Type B pancreatic cell (in vitro differentiated cells): ENCODE data around the gene CAMK1D. TPM values are rescaled to one million over a fixed set of nuclear protein-coding genes. Genes with fewer than 3 reads are reported as not detected.

Experiments used
- DNase-seq: peaks from one replicate; pipeline ENCODE4 v3.0.0; 2021; ENCODE audit warnings: mixed read lengths; ENCODE audit not compliant: unreplicated experiment; ENCODE audit errors: extremely low spot score
- H3K27ac Mint-ChIP-seq: 2 replicates; pipeline ENCODE4 v1.8.0; 2021; ENCODE audit warnings: mild to moderate bottlenecking, mixed read lengths
- H3K27me3 Mint-ChIP-seq: 2 replicates; pipeline ENCODE4 v1.8.0; 2021; ENCODE audit warnings: mixed read lengths
- H3K36me3 Mint-ChIP-seq: 2 replicates; pipeline ENCODE4 v1.8.0; 2021; ENCODE audit warnings: mixed read lengths
- H3K4me1 Mint-ChIP-seq: one replicate; pipeline ENCODE4 v1.8.0; 2021; ENCODE audit warnings: mixed read lengths; ENCODE audit not compliant: unreplicated experiment
- H3K4me3 Mint-ChIP-seq: 2 replicates; pipeline ENCODE4 v1.8.0; 2021; ENCODE audit warnings: mild to moderate bottlenecking, mixed read lengths
- H3K9me3 Mint-ChIP-seq: 2 replicates; pipeline ENCODE4 v1.8.0; 2021; ENCODE audit warnings: mixed read lengths
- total RNA-seq: library from RNA; stranded (reverse); gene quantifications from 2 replicates; pipeline ENCODE4 v1.2.1, GENCODE V29; 2021; ENCODE audit warnings: low replicate concordance
- TF ChIP-seq, protein P1 (sequence below): fragments of 200-600 bp; sonication (generic); conservative IDR thresholded peaks from 2 replicates; pipeline ENCODE4 v1.5.0; 2021; ENCODE audit warnings: antibody characterized with exemption, mild to moderate bottlenecking

Gene CAMK1D
- total RNA-seq, 1 donor from 2014 or later, result 12.2 TPM

DNA sequence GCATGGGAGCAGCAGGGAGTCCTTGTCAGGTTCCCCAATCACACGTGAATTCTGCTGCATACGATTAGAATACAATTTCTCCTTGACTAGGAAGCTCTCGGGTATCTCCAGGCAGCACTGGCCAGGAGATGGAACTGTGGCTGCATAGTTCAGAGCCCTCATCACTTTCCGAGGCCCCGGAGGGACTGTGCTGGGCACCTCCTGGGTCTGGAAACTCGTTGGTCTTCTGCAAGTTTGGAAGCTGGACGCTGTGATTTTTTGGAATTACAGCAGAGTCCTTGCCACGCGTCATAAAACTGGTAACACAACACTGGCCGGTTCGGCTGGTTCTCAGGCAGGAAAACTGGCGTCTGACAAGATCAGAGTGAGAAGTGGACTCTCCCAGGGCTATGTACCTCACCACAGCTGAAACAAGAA lies 436.1 kb downstream of the CAMK1D start:
- DNase-seq, result no peak
- Mint-ChIP-seq H3K36me3 (peaks cover 5% of the 10 kb centered on the region), H3K4me3 (peak overlapping the region; percentile 75), H3K9me3 (no peaks in the 10 kb centered on the region), H3K27me3 (no peaks in the 10 kb centered on the region), H3K4me1 (peaks cover 17% of the 10 kb centered on the region), H3K27ac (peak overlapping the region; percentile 97)
- TF ChIP-seq, protein P1, sequence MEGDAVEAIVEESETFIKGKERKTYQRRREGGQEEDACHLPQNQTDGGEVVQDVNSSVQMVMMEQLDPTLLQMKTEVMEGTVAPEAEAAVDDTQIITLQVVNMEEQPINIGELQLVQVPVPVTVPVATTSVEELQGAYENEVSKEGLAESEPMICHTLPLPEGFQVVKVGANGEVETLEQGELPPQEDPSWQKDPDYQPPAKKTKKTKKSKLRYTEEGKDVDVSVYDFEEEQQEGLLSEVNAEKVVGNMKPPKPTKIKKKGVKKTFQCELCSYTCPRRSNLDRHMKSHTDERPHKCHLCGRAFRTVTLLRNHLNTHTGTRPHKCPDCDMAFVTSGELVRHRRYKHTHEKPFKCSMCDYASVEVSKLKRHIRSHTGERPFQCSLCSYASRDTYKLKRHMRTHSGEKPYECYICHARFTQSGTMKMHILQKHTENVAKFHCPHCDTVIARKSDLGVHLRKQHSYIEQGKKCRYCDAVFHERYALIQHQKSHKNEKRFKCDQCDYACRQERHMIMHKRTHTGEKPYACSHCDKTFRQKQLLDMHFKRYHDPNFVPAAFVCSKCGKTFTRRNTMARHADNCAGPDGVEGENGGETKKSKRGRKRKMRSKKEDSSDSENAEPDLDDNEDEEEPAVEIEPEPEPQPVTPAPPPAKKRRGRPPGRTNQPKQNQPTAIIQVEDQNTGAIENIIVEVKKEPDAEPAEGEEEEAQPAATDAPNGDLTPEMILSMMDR, result no peak

DNA sequence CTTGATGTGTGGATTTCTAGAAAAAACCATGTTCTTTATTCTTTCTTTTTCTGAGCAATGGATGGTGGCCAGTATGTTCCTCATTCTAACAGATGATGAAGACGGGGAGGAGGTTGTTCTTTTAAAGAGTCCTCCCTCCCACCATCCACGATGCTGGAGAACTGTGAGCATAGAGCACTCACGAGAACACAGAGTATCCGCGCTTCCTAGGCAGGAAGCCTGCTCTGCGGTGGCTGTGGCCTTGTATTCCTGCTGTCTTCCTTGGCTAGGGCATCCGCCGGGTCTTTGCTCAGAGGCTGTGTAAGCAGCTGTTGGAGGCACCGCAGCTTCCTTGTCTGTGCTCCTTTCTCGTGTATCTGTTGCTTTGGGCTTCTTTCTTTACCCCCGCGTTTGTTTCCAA lies 437.9 kb downstream of the CAMK1D start:
- no peak for DNase-seq
- H3K9me3 Mint-ChIP-seq, result no peaks in the 10 kb centered on the region
- no peaks in the 10 kb centered on the region for H3K27me3 Mint-ChIP-seq
- H3K4me3 Mint-ChIP-seq, result no peak overlapping the region
- H3K36me3 Mint-ChIP-seq, result peaks cover 3% of the 10 kb centered on the region
- H3K4me1 Mint-ChIP-seq, result peaks cover 12% of the 10 kb centered on the region
- TF ChIP-seq, protein P1, result no peak
- H3K27ac Mint-ChIP-seq, result peak overlapping the region; percentile 97

DNA sequence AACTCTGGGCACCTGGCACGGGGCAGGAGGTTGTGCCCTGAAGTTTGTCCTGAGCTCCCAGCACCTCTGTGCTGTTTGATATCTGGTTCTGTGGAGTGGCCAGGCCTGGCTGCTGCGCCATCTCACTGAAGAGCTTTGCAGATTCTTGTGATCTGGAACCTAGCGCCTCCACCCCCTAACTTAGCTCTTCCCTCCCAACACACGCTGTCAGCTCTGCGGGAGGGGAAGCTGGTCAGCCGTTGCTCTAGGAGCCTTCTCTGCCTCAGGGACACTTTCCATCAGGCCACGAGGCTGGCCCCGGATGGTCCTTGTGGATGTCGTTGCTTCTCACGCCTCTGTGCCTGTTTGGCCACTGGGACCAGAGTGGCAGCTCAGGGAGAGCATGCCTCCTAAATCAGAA lies 438.9 kb downstream of the CAMK1D start:
- Mint-ChIP-seq H3K27me3 (no peaks in the 10 kb centered on the region), H3K4me1 (peaks cover 8% of the 10 kb centered on the region), H3K36me3 (no peaks in the 10 kb centered on the region), H3K4me3 (no peak overlapping the region), H3K27ac (no peak overlapping the region), H3K9me3 (no peaks in the 10 kb centered on the region)
- no peak for DNase-seq
- TF ChIP-seq, protein P1, result no peak

DNA sequence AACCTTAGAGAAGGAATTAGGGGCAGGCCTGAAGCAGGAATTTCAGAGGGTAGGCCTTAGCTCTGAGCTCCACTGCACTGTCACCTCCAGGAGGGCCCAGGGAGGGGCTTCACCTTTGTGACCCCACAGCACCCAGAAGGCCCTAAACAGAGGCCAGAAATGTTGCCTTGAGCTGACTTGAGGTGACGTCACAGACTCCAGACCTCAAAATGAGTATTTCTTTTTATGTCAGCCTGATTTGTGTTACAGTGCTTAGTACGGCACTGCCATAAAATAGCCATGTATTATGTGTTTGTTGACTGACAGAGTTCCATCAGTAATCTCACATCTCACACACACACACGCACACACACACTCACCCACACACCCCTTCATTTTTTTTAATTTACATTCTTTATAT lies 440.9 kb downstream of the CAMK1D start:
- TF ChIP-seq, protein P1, result no peak
- no peaks in the 10 kb centered on the region for H3K27me3 Mint-ChIP-seq
- H3K9me3 Mint-ChIP-seq, result peaks cover 7% of the 10 kb centered on the region
- no peak overlapping the region for H3K27ac Mint-ChIP-seq
- H3K36me3 Mint-ChIP-seq, result peaks cover 9% of the 10 kb centered on the region
- H3K4me3 Mint-ChIP-seq, result no peak overlapping the region
- DNase-seq, result no peak
- peaks cover 8% of the 10 kb centered on the region for H3K4me1 Mint-ChIP-seq

DNA sequence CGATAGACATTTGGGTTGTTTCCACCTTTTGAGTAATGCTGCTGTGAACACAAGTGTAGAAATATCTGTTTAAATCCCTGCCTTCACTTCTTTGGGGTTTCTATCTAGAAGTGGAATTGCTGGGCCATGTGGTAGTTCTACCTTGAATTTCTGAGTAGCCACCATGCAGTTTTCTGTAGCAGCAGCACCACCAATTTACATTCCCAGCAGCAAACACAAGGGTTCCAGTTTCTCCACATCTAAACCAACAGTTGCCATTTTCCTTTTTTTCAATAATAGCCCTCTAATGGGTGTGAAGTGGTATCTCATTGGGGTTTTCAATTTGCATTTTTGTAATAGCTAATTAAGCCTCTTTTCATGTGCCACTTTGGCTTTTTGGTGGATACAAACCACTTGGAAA lies 442.4 kb downstream of the CAMK1D start:
- peaks cover 7% of the 10 kb centered on the region for H3K9me3 Mint-ChIP-seq
- H3K4me3 Mint-ChIP-seq, result no peak overlapping the region
- peaks cover 12% of the 10 kb centered on the region for H3K36me3 Mint-ChIP-seq
- TF ChIP-seq, protein P1, result no peak
- H3K27me3 Mint-ChIP-seq, result no peaks in the 10 kb centered on the region
- no peak overlapping the region for H3K27ac Mint-ChIP-seq
- peaks cover 9% of the 10 kb centered on the region for H3K4me1 Mint-ChIP-seq
- no peak for DNase-seq
